Effector memory CD8-positive, alpha-beta T cell (primary cell): Measurements from ENCODE around the gene COL5A1.

Experiments used
- ATAC-seq: fragments of 150-1000 bp; cut with Tn5 transposase; replicated peaks from 2 replicates; pipeline ENCODE4 v1.10.0; 2021; ENCODE audit warnings: mild to moderate bottlenecking, moderate library complexity
- DNase-seq, 3 experiments: peaks; one replicate each; pipeline ENCODE4 v3.0.0; 2021
- H3K27ac Mint-ChIP-seq, 2 donors: one replicate each; pipeline ENCODE4 v1.8.0; 2022; ENCODE audit warnings: mild to moderate bottlenecking in 2 of 2, mixed read lengths in 2 of 2, moderate library complexity in 2 of 2
- H3K27me3 Mint-ChIP-seq, 2 donors: one replicate each; pipeline ENCODE4 v1.8.0; 2022; ENCODE audit warnings: mixed read lengths in 2 of 2
- H3K36me3 Mint-ChIP-seq: one replicate; pipeline ENCODE4 v1.8.0; 2022; ENCODE audit warnings: mild to moderate bottlenecking, moderate library complexity, mixed read lengths; ENCODE audit not compliant: insufficient read depth
- H3K4me1 Mint-ChIP-seq, 2 donors: one replicate each; pipeline ENCODE4 v1.8.0; 2022; ENCODE audit warnings: low read depth in 2 of 2, mixed read lengths in 2 of 2
- H3K4me3 Mint-ChIP-seq, 2 donors: one replicate each; pipeline ENCODE4 v1.8.0; 2022; ENCODE audit warnings: mild to moderate bottlenecking in 2 of 2, mixed read lengths in 2 of 2, moderate library complexity in 2 of 2
- H3K9me3 Mint-ChIP-seq, 2 donors: one replicate each; pipeline ENCODE4 v1.8.0; 2022; ENCODE audit warnings: mixed read lengths in 2 of 2

The COL5A1 gene

DNA sequence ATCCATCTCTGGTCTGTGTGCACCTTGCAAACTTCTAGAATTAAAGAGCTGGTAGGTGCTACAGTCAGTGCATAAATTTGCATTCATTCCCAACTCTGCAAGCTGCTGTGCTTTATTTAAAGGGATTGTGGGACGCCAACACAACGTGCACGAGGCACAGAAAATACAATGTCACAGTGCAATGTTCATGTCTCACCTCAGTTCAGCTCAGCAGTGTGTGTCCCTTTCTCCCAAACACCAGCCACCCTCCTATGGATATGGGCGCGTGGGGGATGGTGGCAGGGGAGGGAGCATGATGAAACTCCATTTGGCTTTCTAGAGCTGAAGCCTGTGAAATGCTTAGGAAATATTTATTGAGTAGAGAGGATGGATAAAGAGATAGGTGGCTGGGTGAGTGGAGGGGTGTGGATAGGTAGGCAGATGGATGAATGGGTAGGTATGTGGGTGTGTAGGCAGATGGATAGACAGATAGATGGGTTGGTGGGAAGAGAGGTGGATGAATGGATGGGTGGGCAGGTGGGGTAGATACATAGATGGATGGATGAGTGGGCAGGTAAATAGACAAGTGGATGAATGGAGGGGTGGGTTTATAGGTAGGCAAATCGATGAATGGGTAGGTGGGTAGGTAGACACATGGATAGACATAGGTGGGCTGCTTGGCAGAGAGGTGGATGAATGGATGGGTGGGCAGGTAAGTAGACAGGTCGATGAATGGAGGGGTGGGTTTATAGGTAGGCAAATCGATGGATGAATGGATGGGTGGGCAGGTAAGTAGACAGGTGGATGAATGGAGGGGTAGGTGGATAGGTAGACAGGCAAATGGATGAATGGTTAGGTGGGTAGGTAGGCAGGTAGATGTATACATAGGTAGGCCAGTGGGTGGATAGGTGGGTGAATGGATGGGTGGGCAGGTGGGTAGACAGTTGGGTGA is 146.3 kb downstream of the COL5A1 start:
- DNase-seq (no peak), ATAC-seq (no peak)
- Mint-ChIP-seq H3K27me3 (peaks cover 1 to 9% of the 10 kb centered on the region in 2 donors), H3K27ac (no peak overlapping the region), H3K36me3 (peaks cover 13% of the 10 kb centered on the region), H3K9me3 (no peaks in the 10 kb centered on the region), H3K4me3 (no peak overlapping the region), H3K4me1 (no peaks in the 10 kb centered on the region)

DNA sequence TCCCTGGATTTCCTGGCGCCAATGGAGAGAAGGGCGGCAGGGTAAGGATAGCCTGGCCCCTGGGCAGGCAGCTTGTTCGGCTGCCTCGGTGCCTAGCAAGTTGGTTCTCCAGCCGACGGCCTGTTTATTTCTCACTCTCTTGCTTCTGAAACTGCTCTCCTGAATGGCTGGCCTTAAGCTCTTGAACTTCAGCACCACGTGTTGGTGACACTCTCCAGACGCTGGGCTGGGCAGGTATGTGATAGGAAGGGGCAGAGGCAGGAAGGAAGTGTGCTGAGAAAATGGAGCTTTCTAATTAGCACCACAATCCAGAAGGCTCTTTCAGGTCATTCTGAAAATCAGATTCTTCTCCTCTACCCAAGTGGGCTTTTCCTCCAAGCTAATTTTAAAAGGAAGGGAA is 147.6 kb downstream of the COL5A1 start:
- no peak for DNase-seq
- Mint-ChIP-seq H3K27me3 (peaks cover 0 to 9% of the 10 kb centered on the region in 2 donors), H3K27ac (no peak overlapping the region), H3K4me3 (no peak overlapping the region), H3K36me3 (peaks cover 13% of the 10 kb centered on the region), H3K9me3 (no peaks in the 10 kb centered on the region), H3K4me1 (no peaks in the 10 kb centered on the region)
- ATAC-seq = no peak

DNA sequence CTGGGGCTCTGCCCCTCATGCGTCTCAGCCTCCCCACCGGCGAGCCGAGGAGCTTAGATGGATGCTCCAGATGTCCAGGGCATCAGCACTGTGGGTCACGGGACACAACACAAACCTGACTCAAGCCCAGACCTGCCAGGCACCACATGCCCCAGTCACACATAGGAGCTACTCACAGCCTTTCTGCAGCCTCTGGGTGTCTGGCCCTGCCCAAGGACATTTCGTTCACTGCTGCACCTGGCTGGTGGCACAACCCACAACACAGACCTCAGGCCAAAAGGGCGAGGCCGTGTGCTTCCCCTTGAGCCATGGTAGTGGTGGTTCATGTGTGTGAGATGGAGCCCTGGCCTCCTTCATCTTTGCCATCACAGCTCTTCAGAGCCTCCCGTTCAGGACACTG is 149.4 kb downstream of the COL5A1 start:
- Mint-ChIP-seq H3K36me3 (peaks cover 13% of the 10 kb centered on the region), H3K4me1 (no peaks in the 10 kb centered on the region)

DNA sequence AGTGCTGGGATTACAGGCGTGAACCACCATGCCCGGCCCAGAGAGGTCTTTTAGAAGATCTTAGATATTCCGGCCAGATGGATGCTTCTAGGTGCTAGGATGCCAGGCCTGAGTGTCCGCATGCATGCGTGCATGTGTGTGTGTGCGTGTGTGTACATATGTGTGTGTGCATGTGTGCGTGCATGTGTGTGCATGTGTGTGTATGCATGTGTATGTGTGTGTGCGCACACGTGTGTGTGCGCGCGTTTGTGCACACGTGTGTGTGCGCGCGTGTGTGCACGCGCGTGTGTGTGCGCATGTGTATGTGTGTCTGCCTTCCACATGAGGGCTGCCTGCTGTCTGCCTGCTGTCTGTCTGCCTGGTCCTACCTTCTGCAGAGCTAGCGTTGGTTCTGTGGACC is 151.0 kb downstream of the COL5A1 start:
- ATAC-seq (no peak), DNase-seq (no peak)
- no peak overlapping the region for H3K27ac Mint-ChIP-seq
- H3K36me3 Mint-ChIP-seq = peaks cover 13% of the 10 kb centered on the region
- H3K27me3 Mint-ChIP-seq = peaks cover 8 to 20% of the 10 kb centered on the region in 2 donors
- no peak overlapping the region for H3K4me3 Mint-ChIP-seq
- H3K4me1 Mint-ChIP-seq = no peaks in the 10 kb centered on the region
- no peaks in the 10 kb centered on the region for H3K9me3 Mint-ChIP-seq

More for the DNA sequence above, 149.4 kb downstream of the COL5A1 start:
- H3K27me3 Mint-ChIP-seq = peaks cover 8 to 18% of the 10 kb centered on the region in 2 donors
- H3K27ac Mint-ChIP-seq = no peak overlapping the region
- no peak overlapping the region for H3K4me3 Mint-ChIP-seq
- no peaks in the 10 kb centered on the region for H3K9me3 Mint-ChIP-seq
- ATAC-seq = no peak
- DNase-seq = no peak

DNA sequence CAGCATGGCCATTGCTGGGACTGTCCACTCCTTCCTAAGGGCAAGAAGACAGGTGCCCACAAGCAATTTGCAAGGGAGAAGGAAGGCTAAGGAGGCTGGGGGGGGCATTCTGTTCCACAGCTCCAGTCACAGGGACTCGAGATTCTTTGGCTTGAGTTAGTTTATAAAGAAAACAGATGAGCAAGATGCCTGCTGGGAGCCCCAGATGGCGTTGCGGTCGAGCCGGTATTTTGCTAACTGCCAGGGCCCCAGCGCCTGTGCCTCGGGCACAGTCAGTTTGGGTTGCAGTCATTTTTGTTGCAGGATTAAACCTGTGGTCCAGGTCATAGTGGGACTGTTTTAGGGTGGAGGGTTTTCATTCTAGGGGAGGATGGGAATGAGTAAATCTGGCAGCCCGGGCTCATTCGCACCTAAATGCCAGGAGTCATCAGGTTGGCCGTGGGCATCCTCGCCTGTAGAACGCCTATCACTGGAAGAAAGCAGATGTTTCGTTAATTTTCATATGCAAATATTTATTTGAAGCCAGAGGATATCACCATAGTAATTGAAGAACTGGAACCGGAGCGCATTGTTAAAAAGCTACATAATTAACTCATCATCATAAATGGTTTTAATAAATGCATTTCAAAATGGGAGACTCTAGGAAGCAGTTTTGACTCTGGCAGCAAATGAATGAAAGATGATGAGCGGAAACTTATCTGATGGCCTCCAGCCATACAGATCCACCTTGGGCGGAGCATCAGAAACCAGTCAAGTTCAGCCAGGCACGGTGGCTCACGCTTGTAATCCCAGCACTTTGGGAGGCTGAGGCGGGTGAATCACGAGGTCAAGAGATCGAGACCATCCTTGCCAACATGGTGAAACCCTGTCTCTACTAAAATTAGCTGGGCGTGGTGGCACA is 151.9 kb downstream of the COL5A1 start:
- Mint-ChIP-seq H3K27ac (no peak overlapping the region), H3K4me1 (no peaks in the 10 kb centered on the region), H3K36me3 (peaks cover 15% of the 10 kb centered on the region), H3K4me3 (no peak overlapping the region), H3K27me3 (peaks cover 8 to 14% of the 10 kb centered on the region in 2 donors), H3K9me3 (no peaks in the 10 kb centered on the region)
- ATAC-seq (no peak), DNase-seq (no peak)

DNA sequence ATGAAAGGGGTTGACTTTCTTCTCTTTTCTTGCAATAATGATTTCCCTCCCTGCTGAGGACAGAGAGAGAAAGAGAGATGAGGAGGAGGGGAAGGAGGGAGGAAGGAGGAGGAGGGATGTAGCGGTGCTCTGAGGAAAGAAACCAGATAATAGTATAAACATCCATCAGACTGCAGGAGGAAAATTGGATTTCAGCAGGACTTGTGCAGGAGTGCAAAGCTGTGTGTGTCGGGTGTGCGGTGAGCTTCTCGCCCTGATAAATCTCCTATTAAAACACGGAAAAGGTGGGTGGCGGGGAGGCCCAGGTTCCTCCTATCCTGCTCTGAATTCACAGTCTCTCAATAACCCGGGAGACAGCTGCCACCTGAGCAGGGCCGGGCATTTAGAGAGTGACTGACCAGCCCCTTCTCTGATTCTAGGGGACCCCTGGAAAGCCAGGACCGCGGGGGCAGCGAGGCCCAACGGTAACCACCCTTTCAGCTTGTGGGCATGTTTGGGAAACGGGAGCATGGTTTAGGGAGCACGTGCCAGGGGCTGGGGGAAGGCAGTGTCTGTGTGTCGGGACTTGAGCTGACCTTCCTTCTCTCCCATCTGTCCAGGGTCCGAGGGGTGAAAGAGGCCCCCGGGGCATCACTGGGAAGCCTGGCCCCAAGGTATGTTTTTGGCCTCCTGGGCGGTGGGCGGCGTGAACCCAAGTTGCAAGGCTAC is 153.2 kb downstream of the COL5A1 start:
- Mint-ChIP-seq H3K4me3 (no peak overlapping the region), H3K4me1 (no peaks in the 10 kb centered on the region), H3K27me3 (peaks cover 8 to 14% of the 10 kb centered on the region in 2 donors), H3K27ac (no peak overlapping the region), H3K36me3 (peaks cover 12% of the 10 kb centered on the region), H3K9me3 (no peaks in the 10 kb centered on the region)
- ATAC-seq (no peak), DNase-seq (no peak)

DNA sequence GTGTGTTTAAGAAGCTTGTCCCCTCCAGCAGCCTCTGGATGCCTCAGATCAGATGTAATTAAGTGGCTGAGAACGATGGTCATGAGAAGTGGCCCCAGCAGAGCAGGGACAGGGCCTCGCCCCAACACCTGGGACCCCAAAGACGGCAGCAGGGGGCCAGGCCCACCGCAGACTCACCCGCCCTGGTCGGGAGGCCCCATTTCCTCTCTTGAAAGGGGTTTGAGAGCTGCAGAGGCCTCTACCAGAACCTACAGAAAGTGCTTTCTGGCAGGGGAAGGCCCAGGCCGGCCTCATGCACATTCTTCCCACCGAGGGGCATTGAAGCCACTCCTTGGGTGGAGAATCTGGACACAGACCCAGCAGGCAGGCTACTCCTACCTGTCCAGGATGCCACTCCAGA is 153.8 kb downstream of the COL5A1 start:
- Mint-ChIP-seq H3K27ac (no peak overlapping the region), H3K4me3 (no peak overlapping the region), H3K9me3 (no peaks in the 10 kb centered on the region), H3K27me3 (peaks cover 8 to 14% of the 10 kb centered on the region in 2 donors), H3K4me1 (no peaks in the 10 kb centered on the region), H3K36me3 (peaks cover 9% of the 10 kb centered on the region)
- ATAC-seq (no peak), DNase-seq (no peak)

DNA sequence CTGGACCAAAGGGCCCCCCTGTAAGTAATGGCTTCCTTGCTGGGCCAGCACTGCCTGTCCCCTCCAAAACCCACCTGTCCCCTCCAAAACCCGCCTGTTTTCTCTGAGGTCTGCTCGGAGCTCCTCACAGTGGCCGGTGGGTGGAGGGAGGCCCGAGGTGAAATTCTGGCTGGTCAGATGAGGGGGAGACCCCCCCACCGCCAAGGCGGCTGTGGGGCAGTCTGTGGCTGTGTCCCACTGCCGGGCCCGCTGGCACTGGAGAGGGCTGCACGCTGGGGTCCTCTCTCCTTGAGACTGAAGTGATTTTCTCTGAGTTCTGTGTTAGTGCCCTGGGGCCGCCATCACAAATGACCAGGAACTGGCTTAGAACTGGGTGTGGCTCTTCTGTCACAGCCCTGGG is 155.3 kb downstream of the COL5A1 start:
- peaks cover 8 to 14% of the 10 kb centered on the region in 2 donors for H3K27me3 Mint-ChIP-seq

DNA sequence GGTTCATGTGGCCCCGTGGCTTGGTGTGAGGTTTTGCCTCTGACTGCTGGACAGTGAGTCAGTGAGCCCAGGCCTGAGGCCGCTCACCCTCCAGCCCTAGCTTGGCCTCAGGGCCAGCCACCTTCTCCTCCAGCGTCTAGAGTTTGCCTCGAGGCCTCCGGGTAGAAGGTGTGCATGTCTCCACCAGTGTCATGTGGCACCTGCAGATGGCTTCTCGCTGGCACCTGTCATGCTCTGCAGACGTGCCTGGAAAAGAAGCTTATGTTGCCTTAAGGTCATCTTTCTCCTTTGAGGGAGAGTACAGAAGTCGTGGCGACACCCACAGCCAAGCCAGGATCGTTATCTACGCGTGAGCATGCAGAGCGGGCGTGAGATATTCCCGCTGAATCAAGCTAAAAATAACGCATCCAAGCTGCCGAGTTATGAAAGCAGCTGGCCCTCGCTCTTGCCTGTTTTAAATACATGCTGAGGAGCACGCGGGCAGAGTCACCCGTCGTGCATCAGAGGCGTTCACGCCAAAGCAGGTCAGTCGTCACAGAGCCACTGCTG is 159.3 kb downstream of the COL5A1 start:
- H3K27ac Mint-ChIP-seq = no peak overlapping the region
- no peak for ATAC-seq
- no peak overlapping the region for H3K4me3 Mint-ChIP-seq
- H3K27me3 Mint-ChIP-seq = peaks cover 0 to 4% of the 10 kb centered on the region in 2 donors
- DNase-seq = no peak
- H3K36me3 Mint-ChIP-seq = peaks cover 13% of the 10 kb centered on the region
- H3K9me3 Mint-ChIP-seq = no peaks in the 10 kb centered on the region
- no peaks in the 10 kb centered on the region for H3K4me1 Mint-ChIP-seq

More for the DNA sequence above, 155.3 kb downstream of the COL5A1 start:
- peaks cover 10% of the 10 kb centered on the region for H3K36me3 Mint-ChIP-seq
- ATAC-seq (no peak), DNase-seq (no peak)
- H3K9me3 Mint-ChIP-seq = no peaks in the 10 kb centered on the region
- H3K4me1 Mint-ChIP-seq = no peaks in the 10 kb centered on the region
- H3K4me3 Mint-ChIP-seq = no peak overlapping the region
- H3K27ac Mint-ChIP-seq = no peak overlapping the region

DNA sequence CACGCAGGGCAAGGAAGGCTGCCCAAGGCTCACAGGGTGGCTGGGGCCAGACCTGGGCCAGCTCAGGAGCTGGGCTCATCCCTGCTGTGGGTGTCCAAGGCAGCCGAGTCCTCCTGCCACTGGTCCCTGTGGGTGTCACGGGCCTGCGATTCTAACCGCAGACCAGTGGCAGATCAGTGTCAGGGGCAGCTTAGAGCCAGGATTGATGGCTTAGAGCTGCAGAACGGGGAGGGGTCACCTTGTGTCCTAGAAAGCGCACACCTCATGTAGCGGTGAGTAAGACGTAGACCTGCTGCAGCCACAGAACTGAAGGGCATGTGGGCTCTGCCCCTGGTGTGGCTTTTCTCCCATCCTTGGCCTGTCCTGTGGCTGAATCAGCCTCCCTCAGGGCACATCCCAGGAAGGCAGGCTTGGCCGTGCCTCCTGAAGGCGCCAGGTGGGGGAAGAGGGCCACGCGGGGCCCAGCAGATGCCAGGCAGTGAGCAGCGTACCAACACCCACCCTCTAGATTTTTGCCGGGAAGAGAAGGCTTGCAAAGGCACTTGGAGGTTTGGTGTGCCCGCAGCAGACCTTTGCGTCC is 160.7 kb downstream of the COL5A1 start:
- peaks cover 13% of the 10 kb centered on the region for H3K36me3 Mint-ChIP-seq
- no peak overlapping the region for H3K27ac Mint-ChIP-seq
- no peak for ATAC-seq
- H3K4me3 Mint-ChIP-seq = no peak overlapping the region
- H3K9me3 Mint-ChIP-seq = no peaks in the 10 kb centered on the region
- H3K27me3 Mint-ChIP-seq = peaks cover 0 to 3% of the 10 kb centered on the region in 2 donors
- H3K4me1 Mint-ChIP-seq = no peaks in the 10 kb centered on the region
- DNase-seq = no peak

DNA sequence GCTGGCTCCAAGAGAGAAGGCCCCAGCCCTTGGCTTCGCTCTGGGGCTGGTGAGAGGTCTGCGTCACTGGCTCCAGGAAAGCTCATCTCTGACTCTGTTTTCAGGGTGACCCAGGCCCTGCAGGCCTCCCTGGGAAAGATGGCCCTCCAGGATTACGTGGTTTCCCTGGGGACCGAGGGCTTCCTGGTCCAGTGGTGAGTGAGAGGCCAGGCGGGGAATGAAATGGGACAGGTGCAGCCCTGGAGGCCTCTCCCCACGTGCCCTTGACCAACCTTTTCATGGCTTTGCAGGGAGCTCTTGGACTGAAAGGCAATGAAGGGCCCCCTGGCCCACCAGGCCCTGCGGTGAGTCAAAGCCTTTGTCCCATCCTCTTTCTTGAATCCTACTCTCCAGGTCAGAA is 163.3 kb downstream of the COL5A1 start:
- peaks cover 10% of the 10 kb centered on the region for H3K36me3 Mint-ChIP-seq
- no peaks in the 10 kb centered on the region for H3K4me1 Mint-ChIP-seq
- H3K27ac Mint-ChIP-seq = no peak overlapping the region
- no peak overlapping the region for H3K4me3 Mint-ChIP-seq
- H3K9me3 Mint-ChIP-seq = no peaks in the 10 kb centered on the region
- ATAC-seq = no peak
- DNase-seq = no peak
- no peaks in the 10 kb centered on the region for H3K27me3 Mint-ChIP-seq

DNA sequence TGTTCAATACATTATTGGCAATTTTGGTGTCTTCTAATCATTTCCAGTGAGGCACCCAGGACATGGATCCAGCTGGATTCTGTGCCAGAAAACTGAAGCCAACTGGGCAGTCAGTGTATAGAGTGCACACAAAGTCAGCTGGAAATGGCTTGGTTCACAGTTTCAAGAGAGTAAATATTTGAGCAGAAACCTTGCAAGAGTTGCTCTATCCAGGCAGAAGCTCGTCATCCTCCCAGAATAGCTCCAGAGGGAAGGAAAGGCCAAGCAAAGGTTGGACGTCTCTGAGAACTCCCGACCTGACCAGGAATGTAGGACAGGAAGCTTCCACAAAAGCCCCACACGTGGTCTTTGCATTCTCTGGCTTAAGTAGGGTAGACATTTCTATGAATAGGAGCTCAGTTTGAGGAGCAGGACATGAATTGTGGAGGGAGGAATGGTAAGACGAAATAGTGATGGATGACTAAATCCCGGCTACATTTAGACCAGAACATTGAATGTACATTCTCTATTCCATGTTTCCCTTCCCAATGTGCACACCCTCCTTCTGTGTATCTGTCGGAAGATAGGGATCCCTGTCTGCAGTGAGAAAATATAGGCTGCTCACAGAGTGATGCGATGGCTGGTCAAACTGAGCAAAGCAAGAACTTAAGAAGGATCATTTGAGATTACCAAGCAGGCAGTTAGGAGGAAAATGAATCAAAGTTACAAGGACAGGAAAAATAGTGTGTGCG is 166.3 kb downstream of the COL5A1 start:
- no peaks in the 10 kb centered on the region for H3K4me1 Mint-ChIP-seq
- no peaks in the 10 kb centered on the region for H3K9me3 Mint-ChIP-seq
- no peak for ATAC-seq
- peaks cover 4% of the 10 kb centered on the region for H3K36me3 Mint-ChIP-seq
- H3K4me3 Mint-ChIP-seq = no peak overlapping the region
- H3K27ac Mint-ChIP-seq = no peak overlapping the region
- H3K27me3 Mint-ChIP-seq = no peaks in the 10 kb centered on the region
- DNase-seq = no peak
